Measurements from ENCODE around the gene CTNND2. TPM values are rescaled to one million over a fixed set of nuclear protein-coding genes. Genes with fewer than 3 reads are reported as not detected.
"Not testable (repeated sequence)": the region's sequence is repeated elsewhere in the genome, so short reads cannot be mapped to it uniquely, and the experiment has no call there.

Gene CTNND2
- total RNA-seq, 2 experiments from 2014 or later, result not detected

DNA sequence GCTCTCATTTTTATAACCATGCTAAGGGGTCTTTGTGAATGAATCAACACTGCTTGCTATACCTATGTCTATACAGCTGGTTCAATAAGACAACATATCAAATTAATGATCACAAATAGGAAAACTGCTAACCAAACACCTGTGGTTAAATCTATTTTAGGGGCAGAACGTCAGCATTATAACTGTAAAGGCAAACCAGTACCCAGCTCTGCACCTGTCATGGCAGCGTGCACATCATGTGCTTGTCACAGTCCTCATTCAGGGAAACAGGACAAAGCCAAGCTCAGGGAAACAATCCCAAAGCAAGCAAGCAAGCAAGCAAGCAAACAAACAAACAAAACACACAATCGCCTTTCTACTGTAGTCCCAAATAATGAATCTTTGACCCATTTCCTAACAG, 865.5 kb downstream of the CTNND2 start:
- CTCF ChIA-PET, result no interaction called here
- DNase-seq, result no peak
- H3K27me3 Mint-ChIP-seq, result no peaks in the 10 kb centered on the region
- no peak overlapping the region for H3K4me3 Mint-ChIP-seq
- H3K36me3 Mint-ChIP-seq, result no peaks in the 10 kb centered on the region
- no peaks in the 10 kb centered on the region for H3K9me3 Mint-ChIP-seq (ENCODE audit: low read depth)
- no peak for ATAC-seq
- no peaks in the 10 kb centered on the region for H3K4me1 Mint-ChIP-seq
- no peak overlapping the region for H3K27ac Mint-ChIP-seq

DNA sequence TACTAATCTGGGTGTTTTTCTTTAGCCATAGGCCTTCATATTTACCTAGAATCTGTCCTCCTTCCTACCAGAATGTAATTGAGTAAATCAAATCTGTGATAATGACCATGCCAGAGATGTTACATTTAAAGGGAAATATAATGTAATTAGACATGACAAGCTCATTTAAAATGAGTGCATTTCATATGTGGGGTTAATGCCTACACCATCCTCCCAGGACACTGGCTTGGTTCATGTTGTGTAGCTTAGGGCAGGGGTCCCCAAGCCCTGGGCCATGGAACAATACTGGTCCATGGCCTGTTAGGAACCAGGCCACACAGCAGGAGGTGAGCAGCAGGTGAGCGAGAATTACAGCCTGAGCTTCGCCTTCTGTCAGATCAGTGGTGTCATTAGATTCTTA, 866.3 kb downstream of the CTNND2 start:
- no peaks in the 10 kb centered on the region for H3K36me3 Mint-ChIP-seq
- CTCF ChIA-PET, result no interaction called here
- H3K4me3 Mint-ChIP-seq, result no peak overlapping the region
- H3K4me1 Mint-ChIP-seq, result no peaks in the 10 kb centered on the region
- H3K27ac Mint-ChIP-seq, result no peak overlapping the region
- no peak for DNase-seq
- ATAC-seq, result no peak
- no peaks in the 10 kb centered on the region for H3K27me3 Mint-ChIP-seq
- H3K9me3 Mint-ChIP-seq (ENCODE audit: low read depth), result no peaks in the 10 kb centered on the region

DNA sequence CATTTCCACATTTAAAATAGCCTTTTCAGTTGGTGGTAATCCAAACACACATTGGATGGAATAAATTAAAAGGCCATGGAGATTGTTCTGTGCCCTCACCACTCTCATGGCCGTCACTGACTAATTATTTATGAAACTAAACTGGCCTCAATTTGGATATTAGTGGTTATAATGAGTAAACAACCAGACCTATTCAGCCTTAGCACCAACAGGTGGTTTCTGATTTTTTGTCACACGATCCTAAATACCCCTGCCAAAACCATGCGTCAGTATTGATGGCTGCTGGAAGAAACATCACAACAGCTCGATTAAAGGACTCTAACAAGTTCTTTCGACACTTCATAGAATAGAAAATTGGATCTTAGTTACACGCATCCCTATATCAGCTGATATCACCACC, 867.2 kb downstream of the CTNND2 start:
- H3K9me3 Mint-ChIP-seq (ENCODE audit: low read depth), result no peaks in the 10 kb centered on the region
- no peak overlapping the region for H3K4me3 Mint-ChIP-seq
- H3K4me1 Mint-ChIP-seq, result no peaks in the 10 kb centered on the region
- H3K36me3 Mint-ChIP-seq, result no peaks in the 10 kb centered on the region
- no peak overlapping the region for H3K27ac Mint-ChIP-seq
- no peaks in the 10 kb centered on the region for H3K27me3 Mint-ChIP-seq
- DNase-seq (no peak), ATAC-seq (no peak)
- CTCF ChIA-PET, result no interaction called here

DNA sequence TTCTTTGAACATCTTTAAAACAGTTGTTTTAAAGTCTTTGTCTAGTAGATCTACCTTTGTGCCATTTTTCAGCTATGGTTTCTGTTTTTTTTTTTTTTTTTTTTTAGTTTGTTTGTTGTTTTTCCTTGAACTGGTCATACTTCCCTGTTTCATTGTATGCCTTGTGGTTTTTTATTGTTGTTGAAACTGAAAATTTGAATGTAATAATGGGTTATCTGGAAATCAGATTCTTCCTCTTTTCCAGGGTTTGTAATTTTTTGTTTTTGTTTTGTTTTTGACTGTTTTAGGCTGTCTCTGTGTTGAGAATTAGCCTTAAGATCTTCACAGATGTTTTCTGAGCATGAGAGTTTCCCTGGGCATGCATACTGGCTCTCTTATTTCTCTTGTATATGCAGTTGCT, 873.6 kb downstream of the CTNND2 start:
- no peaks in the 10 kb centered on the region for H3K4me1 Mint-ChIP-seq
- H3K9me3 Mint-ChIP-seq (ENCODE audit: low read depth), result peaks cover 8% of the 10 kb centered on the region
- no peak for ATAC-seq
- H3K27ac Mint-ChIP-seq, result no peak overlapping the region
- DNase-seq, result no peak
- no peaks in the 10 kb centered on the region for H3K36me3 Mint-ChIP-seq
- H3K27me3 Mint-ChIP-seq, result no peaks in the 10 kb centered on the region
- no peak overlapping the region for H3K4me3 Mint-ChIP-seq
- CTCF ChIA-PET, result no interaction called here

DNA sequence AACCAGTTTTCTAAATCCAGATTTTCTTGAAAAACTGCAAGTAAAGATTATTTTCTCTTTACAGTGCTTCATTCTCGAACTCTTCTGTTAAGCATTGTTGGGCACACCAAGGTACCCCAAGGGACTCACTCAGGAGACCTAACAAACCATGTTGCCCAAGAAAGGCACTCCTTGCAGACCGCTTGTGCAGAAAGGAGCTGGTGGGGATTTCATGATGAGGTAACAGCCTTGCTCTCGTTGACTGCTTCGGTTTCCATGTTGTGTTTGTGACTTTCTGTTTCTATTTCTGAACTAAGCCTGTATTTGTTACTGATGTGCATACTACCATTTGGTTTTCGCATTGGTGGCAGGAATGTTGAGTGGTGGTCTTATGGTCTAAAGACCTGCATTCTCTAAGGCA, 876.6 kb downstream of the CTNND2 start:
- H3K4me3 Mint-ChIP-seq, result no peak overlapping the region
- H3K9me3 Mint-ChIP-seq (ENCODE audit: low read depth), result peaks cover 8% of the 10 kb centered on the region
- DNase-seq (no peak), ATAC-seq (no peak)
- no peaks in the 10 kb centered on the region for H3K27me3 Mint-ChIP-seq
- CTCF ChIA-PET, result no interaction called here
- H3K27ac Mint-ChIP-seq, result no peak overlapping the region
- H3K4me1 Mint-ChIP-seq, result no peaks in the 10 kb centered on the region
- H3K36me3 Mint-ChIP-seq, result no peaks in the 10 kb centered on the region

DNA sequence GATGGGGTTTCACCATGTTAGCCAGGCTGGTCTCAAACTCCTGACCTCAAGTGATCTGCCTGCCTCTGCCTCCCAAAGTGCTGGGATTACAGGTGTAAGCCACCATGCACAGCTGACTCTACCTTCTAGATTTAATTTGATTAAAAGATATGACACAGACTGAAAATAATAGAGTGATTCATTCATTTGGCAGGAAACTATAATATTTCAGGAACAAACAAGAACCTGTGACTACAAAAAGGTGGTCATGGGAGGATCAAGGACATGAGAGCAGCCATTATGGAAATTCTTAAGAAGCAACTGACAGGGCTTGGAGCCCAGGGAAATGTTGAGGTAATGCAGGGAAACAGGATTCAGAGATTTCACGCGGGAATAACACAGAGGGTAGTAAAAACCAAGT, 877.7 kb downstream of the CTNND2 start:
- ATAC-seq (no peak), DNase-seq (no peak)
- CTCF ChIA-PET, result no interaction called here
- Mint-ChIP-seq H3K4me3 (no peak overlapping the region), H3K9me3 (ENCODE audit: low read depth) (peaks cover 8% of the 10 kb centered on the region), H3K27me3 (no peaks in the 10 kb centered on the region), H3K36me3 (no peaks in the 10 kb centered on the region), H3K4me1 (no peaks in the 10 kb centered on the region), H3K27ac (no peak overlapping the region)

DNA sequence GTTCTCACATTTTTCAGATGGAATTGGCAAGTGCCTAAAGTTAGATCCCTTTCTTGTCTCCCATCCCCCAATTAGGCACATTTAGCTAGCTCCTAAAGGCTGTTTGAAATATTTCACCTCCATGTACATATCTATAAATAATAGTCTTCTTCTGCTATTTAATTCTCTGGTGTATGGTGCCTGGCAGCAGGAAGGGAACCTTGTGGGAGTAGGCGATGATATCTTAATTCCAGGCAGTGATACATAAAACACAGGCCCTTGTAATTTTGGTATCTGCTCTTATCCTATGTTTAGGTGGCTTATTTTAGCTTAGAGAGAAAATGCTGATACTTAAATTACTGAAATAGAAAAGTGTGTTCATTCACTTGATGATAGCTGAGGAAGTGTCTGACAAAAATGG, 880.3 kb downstream of the CTNND2 start:
- Mint-ChIP-seq H3K36me3 (no peaks in the 10 kb centered on the region), H3K4me3 (no peak overlapping the region), H3K9me3 (ENCODE audit: low read depth) (peaks cover 2% of the 10 kb centered on the region), H3K27ac (no peak overlapping the region), H3K4me1 (no peaks in the 10 kb centered on the region), H3K27me3 (no peaks in the 10 kb centered on the region)
- DNase-seq, result no peak
- no peak for ATAC-seq
- CTCF ChIA-PET, result no interaction called here

DNA sequence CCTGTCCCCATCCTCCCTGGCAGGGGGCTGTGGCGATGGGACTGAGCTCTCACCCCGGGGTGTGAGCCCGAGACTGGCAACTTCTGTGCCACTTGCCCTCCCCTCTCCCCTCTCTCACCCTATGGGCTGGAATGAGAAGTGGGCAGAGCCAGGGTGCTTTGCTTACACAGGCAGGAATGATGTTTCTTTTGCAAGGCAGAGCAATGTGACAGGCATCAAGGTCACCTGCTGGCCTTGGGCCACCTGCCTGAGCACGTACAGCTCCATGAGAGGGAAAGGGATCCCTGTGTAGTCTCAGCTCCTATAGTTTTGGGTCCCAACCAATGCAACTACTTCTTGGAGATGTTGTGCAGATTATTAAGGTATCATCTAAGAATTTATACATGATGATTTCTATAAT, 890.5 kb downstream of the CTNND2 start:
- DNase-seq (no peak), ATAC-seq (no peak)
- H3K27ac Mint-ChIP-seq, result no peak overlapping the region
- H3K27me3 Mint-ChIP-seq, result peaks cover 4% of the 10 kb centered on the region
- H3K4me1 Mint-ChIP-seq, result no peaks in the 10 kb centered on the region
- no peaks in the 10 kb centered on the region for H3K36me3 Mint-ChIP-seq
- no peaks in the 10 kb centered on the region for H3K9me3 Mint-ChIP-seq (ENCODE audit: low read depth)
- no peak overlapping the region for H3K4me3 Mint-ChIP-seq
- CTCF ChIA-PET, result no interaction called here

DNA sequence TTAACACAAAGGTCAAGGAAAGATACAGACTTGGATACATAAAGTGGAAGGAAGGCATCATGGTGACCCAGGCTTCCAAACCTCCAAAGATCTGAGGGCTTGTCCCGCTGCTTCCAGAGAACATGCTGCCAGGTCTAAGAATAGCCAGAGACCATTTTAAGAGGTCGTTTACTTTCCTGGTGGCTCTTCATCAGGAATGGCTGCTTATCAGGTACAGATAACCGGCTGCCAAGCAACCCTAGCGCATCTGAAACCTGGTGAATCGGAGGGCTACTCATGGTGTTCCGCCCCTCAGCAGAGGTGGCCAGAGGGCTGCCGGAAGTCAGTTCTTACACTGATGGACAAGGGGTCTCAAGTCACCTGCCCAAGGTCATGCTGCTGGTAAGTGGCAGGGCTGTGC, 892.0 kb downstream of the CTNND2 start:
- Mint-ChIP-seq H3K27me3 (peaks cover 4% of the 10 kb centered on the region), H3K36me3 (no peaks in the 10 kb centered on the region), H3K9me3 (ENCODE audit: low read depth) (no peaks in the 10 kb centered on the region), H3K27ac (no peak overlapping the region), H3K4me3 (no peak overlapping the region), H3K4me1 (no peaks in the 10 kb centered on the region)
- CTCF ChIA-PET, result no interaction called here
- ATAC-seq (no peak), DNase-seq (no peak)

DNA sequence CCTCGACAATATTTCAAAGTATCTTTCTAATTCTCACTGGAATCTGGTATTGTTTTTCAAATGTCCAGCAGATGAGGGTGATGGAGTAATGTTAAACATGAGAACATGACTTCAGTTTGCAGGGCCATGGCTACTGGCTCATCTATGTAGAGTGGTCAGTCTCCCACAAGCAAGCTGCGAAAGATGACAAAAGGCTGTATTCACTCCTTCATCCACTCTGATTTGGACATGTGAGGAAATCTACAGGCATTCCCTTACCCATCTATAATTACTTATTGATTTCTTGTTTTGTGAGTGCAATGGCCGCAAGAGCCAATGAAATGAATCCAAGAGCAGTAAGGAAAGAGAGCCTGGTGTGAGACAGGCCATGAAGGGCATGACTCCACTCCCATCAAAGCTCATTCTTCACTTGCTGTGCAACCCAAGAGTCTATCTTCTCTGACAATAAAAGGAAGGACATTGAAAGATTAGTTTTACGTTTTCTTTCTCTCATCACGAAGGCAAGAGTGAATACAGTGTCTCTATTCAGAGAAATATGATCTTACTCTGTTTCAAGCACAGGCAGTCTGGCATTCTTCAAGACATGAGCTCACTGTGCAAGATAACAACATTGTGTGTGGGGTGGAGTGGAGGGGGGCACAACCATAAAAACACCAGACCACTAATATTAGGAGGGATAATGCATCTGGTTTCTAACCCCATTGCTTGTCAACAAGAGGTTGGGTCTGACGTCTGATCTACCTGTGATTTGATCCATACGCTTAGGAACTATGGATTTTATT, 893.6 kb downstream of the CTNND2 start:
- Mint-ChIP-seq H3K36me3 (no peaks in the 10 kb centered on the region), H3K27ac (no peak overlapping the region), H3K9me3 (ENCODE audit: low read depth) (no peaks in the 10 kb centered on the region), H3K4me1 (no peaks in the 10 kb centered on the region), H3K4me3 (no peak overlapping the region), H3K27me3 (peaks cover 4% of the 10 kb centered on the region)
- ATAC-seq (no peak), DNase-seq (no peak)
- CTCF ChIA-PET, result no interaction called here

DNA sequence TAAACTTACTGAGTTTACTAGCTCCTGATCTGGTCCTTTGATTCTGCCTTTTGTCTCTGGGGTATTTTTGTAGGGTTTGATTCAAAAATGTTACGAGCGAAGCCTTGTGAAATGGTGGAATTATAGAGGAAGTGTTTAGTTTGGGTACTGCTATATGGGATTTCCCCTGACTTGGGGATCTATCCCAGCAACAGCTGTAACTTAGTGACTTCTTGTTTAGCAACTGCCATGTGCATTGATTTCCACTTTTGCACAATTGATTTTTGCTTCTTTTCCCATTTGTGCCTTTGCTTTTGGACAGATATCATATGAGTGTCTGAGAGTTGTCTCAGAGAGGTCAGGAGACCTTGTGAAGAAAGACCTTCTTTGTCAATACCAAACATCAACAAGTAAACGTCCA, 894.7 kb downstream of the CTNND2 start:
- ATAC-seq (no peak), DNase-seq (no peak)
- CTCF ChIA-PET, result interaction anchor here (1.5 kb wide), 1 partner anchor 22 kb away, joined by 4 read pairs; no protein-coding TSS in a partner anchor
- Mint-ChIP-seq H3K27me3 (no peaks in the 10 kb centered on the region), H3K4me3 (no peak overlapping the region), H3K36me3 (no peaks in the 10 kb centered on the region), H3K9me3 (ENCODE audit: low read depth) (no peaks in the 10 kb centered on the region), H3K27ac (no peak overlapping the region), H3K4me1 (no peaks in the 10 kb centered on the region)

DNA sequence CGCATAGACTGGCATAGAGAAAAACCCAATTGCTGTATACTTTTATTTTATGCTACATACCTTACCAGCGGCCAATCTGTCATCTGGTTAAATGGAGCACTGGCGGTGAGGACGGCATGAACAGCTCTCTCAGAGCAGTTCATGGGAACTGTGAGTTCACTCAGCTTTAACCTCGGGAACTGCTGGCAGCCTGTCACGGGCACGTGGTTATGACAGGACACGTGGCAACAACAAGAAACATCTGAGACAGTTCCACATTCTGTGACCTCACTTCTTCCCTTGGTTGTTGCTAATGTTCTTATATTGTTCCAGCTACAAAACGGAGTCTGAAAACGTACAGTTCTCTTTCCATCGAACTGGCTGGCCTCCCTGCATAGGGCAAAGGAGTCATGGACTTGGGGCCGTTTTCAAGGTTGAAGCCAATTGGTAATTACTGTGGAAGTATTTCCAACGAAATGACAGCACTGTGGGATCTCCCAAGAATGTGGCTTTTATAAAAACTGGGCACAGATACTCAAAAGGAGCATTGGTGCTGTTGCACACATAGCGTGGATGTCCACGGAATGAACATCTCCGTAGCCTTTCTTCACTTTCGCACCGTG, 896.9 kb downstream of the CTNND2 start:
- DNase-seq (no peak), ATAC-seq (no peak)
- CTCF ChIA-PET, result no interaction called here
- Mint-ChIP-seq H3K4me3 (no peak overlapping the region), H3K27ac (no peak overlapping the region), H3K9me3 (ENCODE audit: low read depth) (no peaks in the 10 kb centered on the region), H3K36me3 (no peaks in the 10 kb centered on the region), H3K4me1 (no peaks in the 10 kb centered on the region), H3K27me3 (no peaks in the 10 kb centered on the region)

DNA sequence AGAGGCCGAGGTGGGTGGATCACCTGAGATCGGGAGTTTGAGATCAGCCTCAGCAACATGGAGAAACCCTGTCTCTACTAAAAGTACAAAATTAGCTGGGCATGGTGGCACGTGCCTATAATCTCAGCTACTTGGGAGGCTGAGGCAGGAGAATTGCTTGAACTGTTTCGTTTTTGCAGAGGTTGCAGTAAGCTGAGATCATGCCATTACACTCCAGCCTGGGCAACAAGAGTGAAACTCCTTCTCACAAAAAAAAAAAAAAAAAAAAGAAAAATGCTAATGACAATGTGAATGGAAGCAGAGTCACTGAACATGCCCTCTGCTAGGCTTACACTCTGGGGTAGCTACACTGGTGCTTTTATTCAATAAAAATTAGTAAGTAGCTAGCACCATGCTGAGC, 899.7 kb downstream of the CTNND2 start:
- H3K4me1 Mint-ChIP-seq; H3K9me3 Mint-ChIP-seq (ENCODE audit: low read depth); H3K4me3 Mint-ChIP-seq; DNase-seq; H3K27ac Mint-ChIP-seq; ATAC-seq; H3K27me3 Mint-ChIP-seq; H3K36me3 Mint-ChIP-seq: not testable (repeated sequence)
- CTCF ChIA-PET, result interaction anchor here (3.7 kb wide), 1 partner anchor 17 kb away, joined by 9 read pairs; no protein-coding TSS in a partner anchor

DNA sequence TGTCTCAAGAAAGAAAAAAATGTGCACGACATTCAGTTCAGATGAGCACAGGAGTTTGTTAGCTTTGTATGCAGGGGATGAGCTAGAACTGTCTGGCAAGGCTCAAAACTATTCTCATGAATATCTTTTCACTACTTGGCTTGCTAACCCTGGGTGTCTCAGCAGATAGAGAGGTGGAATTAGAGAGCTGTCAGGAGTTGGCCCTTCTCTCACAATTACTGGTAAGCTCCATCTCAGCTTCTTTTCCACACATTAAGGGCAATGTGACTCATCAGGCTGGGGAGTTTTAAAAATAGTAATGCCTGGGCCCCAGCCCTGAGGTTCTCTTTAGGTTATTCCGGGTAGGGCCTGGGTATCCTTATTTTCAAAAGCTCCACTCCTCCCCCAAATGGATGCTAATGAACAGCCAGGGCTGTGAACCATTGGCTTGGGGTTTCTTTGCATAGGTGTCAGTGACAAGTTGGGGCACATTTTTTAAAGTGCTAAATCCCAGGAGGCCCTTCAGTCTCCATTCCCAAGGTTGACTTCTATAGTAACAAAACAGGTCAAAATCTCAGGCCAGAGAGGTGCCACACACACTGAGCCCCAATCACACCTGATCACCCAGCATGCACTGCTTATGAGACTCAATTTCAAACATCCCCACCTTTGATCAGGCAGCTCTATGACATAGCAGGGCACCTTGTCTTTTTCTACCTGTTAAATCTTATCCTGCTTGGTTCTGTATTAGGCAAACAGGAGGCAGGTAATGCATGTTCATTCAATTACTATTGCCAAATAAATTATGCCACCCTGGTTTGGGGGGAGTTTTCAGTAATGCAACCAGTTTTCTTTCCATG, 903.5 kb downstream of the CTNND2 start:
- Mint-ChIP-seq H3K36me3 (no peaks in the 10 kb centered on the region), H3K9me3 (ENCODE audit: low read depth) (no peaks in the 10 kb centered on the region), H3K4me3 (no peak overlapping the region), H3K27ac (no peak overlapping the region), H3K27me3 (no peaks in the 10 kb centered on the region), H3K4me1 (no peaks in the 10 kb centered on the region)
- ATAC-seq (no peak), DNase-seq (no peak)
- CTCF ChIA-PET, result no interaction called here

Data from activated CD8-positive, alpha-beta memory T cell treated with anti-CD3 and anti-CD28 coated beads, Interleukin-2, amount 10 ng/mL, durations not matched to agents 7 days and 5 days (primary cell).